GM12872 (cell line): ENCODE results near the gene IL31RA.

Source experiments
- CTCF ChIP-seq: IDR thresholded peaks from 3 replicates; pipeline ENCODE4 v1.5.1; 2011; ENCODE audit warnings: low read depth, mild to moderate bottlenecking, low read length, moderate library complexity; ENCODE audit not compliant: insufficient read depth

Gene IL31RA

GRCh38 chr5:55877655-55878054 is 26.5 kb downstream of the IL31RA start:
- no peak for TF ChIP-seq CTCF

GRCh38 chr5:55880453-55880852 is 29.3 kb downstream of the IL31RA start:
- no peak for TF ChIP-seq CTCF

- no peak for TF ChIP-seq CTCF
These were observed 34.2 kb downstream of the IL31RA start for GRCh38 chr5:55885359-55885758.

GRCh38 chr5:55888205-55888604 is 37.0 kb downstream of the IL31RA start:
- no peak for TF ChIP-seq CTCF

GRCh38 chr5:55892479-55892878 is 41.3 kb downstream of the IL31RA start:
- no peak for TF ChIP-seq CTCF

- TF ChIP-seq CTCF, result no peak
These were observed 43.0 kb downstream of the IL31RA start for GRCh38 chr5:55894135-55894534.

- TF ChIP-seq CTCF, result no peak
These were observed 44.2 kb downstream of the IL31RA start for GRCh38 chr5:55895346-55895745.

GRCh38 chr5:55896238-55896637 is 45.1 kb downstream of the IL31RA start:
- no peak for TF ChIP-seq CTCF
